ENCODE measurements around the gene DMRT3. TPM values are rescaled to one million over a fixed set of nuclear protein-coding genes. Genes with fewer than 3 reads are reported as not detected.

DMRT3 gene
- total and polyA plus RNA-seq, 9 of the 15 experiments (the other 6 are each of a cell fraction or from before 2014, with no cell fraction given) = not detected

- TF ChIP-seq MYC (IDR thresholded peaks at IDR 0.05; ENCODE audit: low read depth, low read length) (no peak), MYC (CRISPR knock-in tag; IDR thresholded peaks at IDR 0.05; ENCODE audit: borderline replicate concordance, low read depth) (no peak), ZNF274 (IDR thresholded peaks at IDR 0.05; ENCODE audit: borderline replicate concordance, low read depth, low read length) (no peak), ZSCAN32 (CRISPR knock-in tag; IDR thresholded peaks at IDR 0.05) (no peak), USF1 (CRISPR knock-in tag; IDR thresholded peaks at IDR 0.05) (peak; percentile 64; the same call in 1 of the 2 replicates), RAD51 (IDR thresholded peaks at IDR 0.05; ENCODE audit: borderline replicate concordance, low read depth) (peak; percentile 76)
These were observed 41.7 kb downstream of the DMRT3 start (continued) for GRCh38 chr9:1018121-1018520.

GRCh38 chr9:1024112-1024511 is 47.7 kb downstream of the DMRT3 start:
- no peak overlapping the region for H2AFZ ChIP-seq (ENCODE audit: low read depth, low read length)
- no peak overlapping the region for H3K4me2 ChIP-seq (ENCODE audit: insufficient read depth, low read length)
- H3K9me3 ChIP-seq (replicated peaks; ENCODE audit: control insufficient read depth, insufficient read depth, low read depth, low read length) = no peaks in the 10 kb centered on the region
- ATAC-seq (no peak), DNase-seq (ENCODE audit: extremely low read depth in 1 of 4, low spot score in 3 of 4) (no peak), FAIRE-seq (no peak)
- intact Hi-C loops (cut with micrococcal nuclease) = no loop called here
- 0% methylated on average over 1 of the region's 1 CpG for WGBS (ENCODE audit: insufficient coverage, low coverage, missing lambda C conversion rate)
- H3K9me1 ChIP-seq (ENCODE audit: control insufficient read depth, insufficient read depth, low read length) = no peaks in the 10 kb centered on the region
- no peak overlapping the region for H3K9ac ChIP-seq (ENCODE audit: insufficient read depth in 1 of 2, low read depth in 2 of 2, low read length in 2 of 2)
- no peaks in the 10 kb centered on the region; a peak in 1 of 5 replicates for H3K27me3 ChIP-seq (ENCODE audit: control insufficient read depth in 2 of 2, insufficient read depth in 2 of 2, low read length in 2 of 2)
- ChIA-PET CTCF (ENCODE audit: low intra/inter-chr PET ratio) (no interaction called here), POLR2A (no interaction called here)
- no peaks in the 10 kb centered on the region for H3K4me1 ChIP-seq (replicated peaks in 1 of 2; ENCODE audit: control insufficient read depth in 2 of 2, insufficient read depth in 2 of 2, low read length in 2 of 2)
- no peaks in the 10 kb centered on the region for H4K20me1 ChIP-seq (replicated peaks; ENCODE audit: control insufficient read depth, insufficient read depth, low read length)
- H3K27ac ChIP-seq (ENCODE audit: extremely low read depth, low read depth, low read length) = no peak overlapping the region
- BruUV-seq (replicated peaks) = no TSS peak
- no peaks in the 10 kb centered on the region for H3K36me3 ChIP-seq (ENCODE audit: control insufficient read depth, insufficient read depth, low read length)
- H3K79me2 ChIP-seq (ENCODE audit: control insufficient read depth, insufficient read depth, low read length) = no peaks in the 10 kb centered on the region
- H3K4me3 ChIP-seq = no peak overlapping the region
- in situ Hi-C loops (cut with MboI) = no loop called here
- TF ChIP-seq ZBTB49 (CRISPR knock-in tag; IDR thresholded peaks at IDR 0.05; ENCODE audit: borderline replicate concordance) = no peak
- TF ChIP-seq PYGO2 (tag; IDR thresholded peaks at IDR 0.05) = no peak
- TF ChIP-seq ARID2 (IDR thresholded peaks at IDR 0.05) = no peak
- no peak for TF ChIP-seq RBBP5 (IDR thresholded peaks at IDR 0.05; ENCODE audit: borderline replicate concordance, insufficient read depth, low read length, poor library complexity, severe bottlenecking)
- no peak for TF ChIP-seq CTCF (IDR thresholded peaks at IDR 0.05 in 2 of 3, conservative IDR thresholded peaks at IDR 0.05 in 1 of 3; ENCODE audit: insufficient read depth in 2 of 3, low read depth in 1 of 3, low read length in 3 of 3)
- TF ChIP-seq POLR2B (IDR thresholded peaks at IDR 0.05; ENCODE audit: low read depth, partially characterized antibody) = no peak
- no peak for TF ChIP-seq SMARCA4 (IDR thresholded peaks at IDR 0.05)
- no peak for TF ChIP-seq HNRNPUL1 (IDR thresholded peaks at IDR 0.05; ENCODE audit: low read length)
- TF ChIP-seq ZBTB2 (IDR thresholded peaks at IDR 0.05) = no peak

Measured in K562 (cell line).